Renal cortex interstitium (tissue), 15 donors: ENCODE measurements around the gene SRGAP3. TPM values are rescaled to one million over a fixed set of nuclear protein-coding genes. Genes with fewer than 3 reads are reported as not detected.
A peak's percentile ranks its signal among the peaks of the same experiment; 100 is the strongest.
"Not testable (repeated sequence)": the region's sequence is repeated elsewhere in the genome, so short reads cannot be mapped to it uniquely, and the experiment has no call there.

Experiments used
- DNase-seq, 11 donors: peaks; one replicate each; pipeline ENCODE4 v3.0.0-alpha.2; 2013; ENCODE audit warnings: low read depth in 9 of 11, low spot score in 4 of 11; ENCODE audit errors: extremely low read depth in 1 of 11
- long read RNA-seq, 16 experiments: transcript quantifications; one replicate each; lab custom pipeline, GENCODE V29; 2026
- polyA plus RNA-seq, 3 donors: library from polyadenylated mRNA; unstranded; fragments of 120-200 nt; gene quantifications; one replicate each; pipeline ENCODE4 v1.2.1, GENCODE V29; 2013; ENCODE audit not compliant: insufficient read length in 3 of 3

Gene SRGAP3
- polyA plus RNA-seq: 10 to 100 TPM; 15.0 to 28.4 (median 16.2) TPM
- long read RNA-seq, donor 1: 0 reads
- long read RNA-seq, donor 2, full-length matches to known transcripts: 1 of 1 reads
- long read RNA-seq, donor 2, partial matches to known transcripts: 0 of 1 reads
- long read RNA-seq, donor 2, other reads (novel, unspliced or antisense): 0 of 1 reads
- long read RNA-seq, donor 3: 0 reads
- long read RNA-seq, donor 4: 0 reads
- long read RNA-seq, donor 5: 0 reads
- long read RNA-seq, donor 6: 0 reads
- long read RNA-seq, donor 7: 0 reads
- long read RNA-seq, donor 8, partial matches to known transcripts: 0 of 1 reads
- long read RNA-seq, donor 8, other reads (novel, unspliced or antisense): 0 of 1 reads
- long read RNA-seq, donor 9: 0 reads
- long read RNA-seq, donor 10, partial matches to known transcripts: 0 of 1 reads
- long read RNA-seq, donor 10, other reads (novel, unspliced or antisense): 0 of 1 reads
- long read RNA-seq, donor 11, partial matches to known transcripts: 15 of 23 reads
- long read RNA-seq, donor 11, other reads (novel, unspliced or antisense): 8 of 23 reads
- long read RNA-seq, donor 12: 0 reads
- long read RNA-seq, donor 13, full-length matches to known transcripts: 1 of 1 reads
- long read RNA-seq, donor 13, partial matches to known transcripts: 0 of 1 reads
- long read RNA-seq, donor 13, other reads (novel, unspliced or antisense): 0 of 1 reads
- long read RNA-seq, donor 14: 0 reads
- long read RNA-seq, donor 15: 0 reads
- long read RNA-seq, donor 16, full-length matches to known transcripts: 1 of 1 reads
- long read RNA-seq, donor 16, partial matches to known transcripts: 0 of 1 reads
- long read RNA-seq, donor 16, other reads (novel, unspliced or antisense): 0 of 1 reads

- peak; percentile 84 to 96 (median 92) for DNase-seq
Measured at GRCh38 chr3:9249273-9250192, at the start of gene SRGAP3. Gene SRGAP3 (minus strand): TSS chr3:9249646. CDS start chr3:9248951, 695 bp downstream.

GRCh38 chr3:9298236-9298635, 48.8 kb upstream of the SRGAP3 start:
- DNase-seq: no peak

GRCh38 chr3:9296241-9296640, 46.8 kb upstream of the SRGAP3 start:
- no peak for DNase-seq

GRCh38 chr3:9295007-9295406, 45.6 kb upstream of the SRGAP3 start:
- no peak for DNase-seq

GRCh38 chr3:9293953-9294352, 44.5 kb upstream of the SRGAP3 start:
- DNase-seq: not testable (repeated sequence)

GRCh38 chr3:9293076-9293475, 43.6 kb upstream of the SRGAP3 start:
- DNase-seq: no peak

GRCh38 chr3:9292516-9292915, 43.1 kb upstream of the SRGAP3 start:
- no peak for DNase-seq

GRCh38 chr3:9291821-9292410, 42.5 kb upstream of the SRGAP3 start:
- no peak for DNase-seq

GRCh38 chr3:9290566-9290965, 41.1 kb upstream of the SRGAP3 start:
- no peak for DNase-seq

GRCh38 chr3:9281533-9281932, 32.1 kb upstream of the SRGAP3 start:
- not testable (repeated sequence) for DNase-seq

- peak in 2 of 11 donors; percentile 7 to 13 for DNase-seq
Measured at GRCh38 chr3:9280451-9281219, 31.2 kb upstream of the SRGAP3 start.

GRCh38 chr3:9279966-9280365, 30.5 kb upstream of the SRGAP3 start:
- DNase-seq: peak in 1 of 11 donors; percentile 11

GRCh38 chr3:9278498-9278897, 29.1 kb upstream of the SRGAP3 start:
- DNase-seq: no peak

- DNase-seq: no peak
Measured at GRCh38 chr3:9278085-9278484, 28.6 kb upstream of the SRGAP3 start.

GRCh38 chr3:9276761-9277370, 27.4 kb upstream of the SRGAP3 start:
- no peak for DNase-seq

- no peak for DNase-seq
Measured at GRCh38 chr3:9271903-9272302, 22.5 kb upstream of the SRGAP3 start.

- no peak for DNase-seq
Measured at GRCh38 chr3:9270704-9271103, 21.3 kb upstream of the SRGAP3 start.

- DNase-seq: no peak
Measured at GRCh38 chr3:9266716-9267115, 17.3 kb upstream of the SRGAP3 start.
